ENCODE data around the gene FN3K. TPM values are rescaled to one million over a fixed set of nuclear protein-coding genes. Genes with fewer than 3 reads are reported as not detected.

The FN3K gene
- total RNA-seq, 1 donor from 2014 or later = 40.6 TPM

DNA sequence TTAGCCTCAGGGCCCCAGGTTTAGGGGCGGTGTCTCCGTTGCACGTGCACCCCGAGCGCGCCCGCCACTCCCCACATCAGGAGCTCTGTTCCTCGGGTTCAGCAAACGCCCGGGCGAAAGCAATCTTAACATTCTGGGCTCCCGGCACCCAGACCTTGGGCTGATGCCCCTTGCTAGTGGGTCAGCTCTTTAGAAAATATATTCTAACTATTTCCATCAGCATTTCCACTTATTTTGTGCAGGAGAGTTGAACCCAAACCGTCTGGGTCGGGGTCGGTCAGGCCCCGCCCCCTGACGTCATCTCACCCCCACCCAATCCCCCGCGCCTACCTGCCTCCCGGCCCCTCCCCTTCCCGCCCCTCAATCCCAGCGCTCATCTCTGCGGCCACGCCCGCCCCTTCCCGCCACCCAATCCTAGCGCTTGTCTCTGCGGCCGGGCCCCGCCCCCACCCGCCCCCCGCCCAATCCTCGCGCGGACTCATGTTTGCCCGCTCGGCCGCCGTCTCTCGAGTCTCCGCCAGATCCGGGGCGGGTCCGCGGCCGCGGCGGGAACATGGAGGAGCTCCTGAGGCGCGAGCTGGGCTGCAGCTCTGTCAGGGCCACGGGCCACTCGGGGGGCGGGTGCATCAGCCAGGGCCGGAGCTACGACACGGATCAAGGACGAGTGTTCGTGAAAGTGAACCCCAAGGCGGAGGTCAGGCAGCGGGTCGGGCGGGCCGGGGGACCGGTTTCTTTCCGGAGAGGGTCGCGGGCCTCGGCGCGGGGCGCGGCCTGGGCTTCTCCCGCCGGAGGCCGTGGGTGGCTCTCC lies 19.0 kb upstream of the FN3K start, which contains the start of gene FN3KRP:
FN3KRP (plus strand) TSS at position 504 of the 808 bp plus-strand sequence; CDS start at position 554, 50 bp downstream.
- Mint-ChIP-seq H3K4me1 (ENCODE audit: low read depth) (peaks cover 11% of the 10 kb centered on the region), H3K36me3 (ENCODE audit: insufficient read depth) (peaks cover 2% of the 10 kb centered on the region), H3K4me3 (ENCODE audit: low read depth) (peak within 1 kb of the TSS; percentile 94), H3K27ac (peak within 1 kb of the TSS; percentile 95), H3K27me3 (peaks cover 13% of the 10 kb centered on the region), H3K9me3 (ENCODE audit: low read depth) (no peaks in the 10 kb centered on the region)
- DNase-seq (ENCODE audit: low spot score, unreplicated experiment) = peak; percentile 82
- TF ChIP-seq, protein P1, sequence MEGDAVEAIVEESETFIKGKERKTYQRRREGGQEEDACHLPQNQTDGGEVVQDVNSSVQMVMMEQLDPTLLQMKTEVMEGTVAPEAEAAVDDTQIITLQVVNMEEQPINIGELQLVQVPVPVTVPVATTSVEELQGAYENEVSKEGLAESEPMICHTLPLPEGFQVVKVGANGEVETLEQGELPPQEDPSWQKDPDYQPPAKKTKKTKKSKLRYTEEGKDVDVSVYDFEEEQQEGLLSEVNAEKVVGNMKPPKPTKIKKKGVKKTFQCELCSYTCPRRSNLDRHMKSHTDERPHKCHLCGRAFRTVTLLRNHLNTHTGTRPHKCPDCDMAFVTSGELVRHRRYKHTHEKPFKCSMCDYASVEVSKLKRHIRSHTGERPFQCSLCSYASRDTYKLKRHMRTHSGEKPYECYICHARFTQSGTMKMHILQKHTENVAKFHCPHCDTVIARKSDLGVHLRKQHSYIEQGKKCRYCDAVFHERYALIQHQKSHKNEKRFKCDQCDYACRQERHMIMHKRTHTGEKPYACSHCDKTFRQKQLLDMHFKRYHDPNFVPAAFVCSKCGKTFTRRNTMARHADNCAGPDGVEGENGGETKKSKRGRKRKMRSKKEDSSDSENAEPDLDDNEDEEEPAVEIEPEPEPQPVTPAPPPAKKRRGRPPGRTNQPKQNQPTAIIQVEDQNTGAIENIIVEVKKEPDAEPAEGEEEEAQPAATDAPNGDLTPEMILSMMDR (IDR thresholded peaks at IDR 0.05; ENCODE audit: unreplicated experiment) = no peak

DNA sequence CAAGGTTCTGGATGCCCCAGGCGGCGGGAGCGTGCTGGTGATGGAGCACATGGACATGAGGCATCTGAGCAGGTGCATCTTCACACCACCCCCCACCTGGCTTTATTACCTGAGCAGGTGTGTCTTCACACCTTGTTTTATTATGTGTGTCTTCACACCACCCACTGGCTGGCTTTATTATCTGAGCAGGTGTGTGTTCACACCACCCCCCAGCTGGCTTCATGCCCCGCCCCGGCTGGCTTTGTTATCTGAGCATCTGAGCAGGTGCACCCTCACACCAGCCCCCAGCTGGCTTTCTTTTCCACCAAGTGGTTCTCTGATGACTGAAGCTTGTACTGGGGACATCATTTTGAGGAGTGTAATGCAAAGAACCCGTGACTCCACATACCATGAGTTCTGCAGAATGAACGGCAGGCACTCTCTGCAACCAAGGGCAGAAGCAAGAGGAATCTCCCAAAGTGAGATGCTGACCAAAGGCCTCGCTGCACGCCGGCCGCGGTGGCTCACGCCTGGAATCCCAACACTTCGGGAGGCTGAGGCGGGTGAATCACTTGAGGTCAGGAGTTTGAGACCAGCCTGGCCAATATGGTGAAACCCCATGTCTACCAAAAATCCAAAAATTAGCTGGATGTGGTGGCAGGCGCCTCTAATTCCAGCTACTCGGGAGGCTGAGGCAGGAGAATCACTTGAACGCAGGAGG lies 16.3 kb upstream of the FN3K start:
- H3K36me3 Mint-ChIP-seq (ENCODE audit: insufficient read depth) = peaks cover 16% of the 10 kb centered on the region
- H3K27me3 Mint-ChIP-seq = no peaks in the 10 kb centered on the region
- peak overlapping the region; percentile 94 for H3K4me3 Mint-ChIP-seq (ENCODE audit: low read depth)
- no peak for DNase-seq (ENCODE audit: low spot score, unreplicated experiment)
- peaks cover 11% of the 10 kb centered on the region for H3K4me1 Mint-ChIP-seq (ENCODE audit: low read depth)
- no peaks in the 10 kb centered on the region for H3K9me3 Mint-ChIP-seq (ENCODE audit: low read depth)
- H3K27ac Mint-ChIP-seq = peak overlapping the region; percentile 49
- TF ChIP-seq, protein P1 (IDR thresholded peaks at IDR 0.05; ENCODE audit: unreplicated experiment) = no peak

DNA sequence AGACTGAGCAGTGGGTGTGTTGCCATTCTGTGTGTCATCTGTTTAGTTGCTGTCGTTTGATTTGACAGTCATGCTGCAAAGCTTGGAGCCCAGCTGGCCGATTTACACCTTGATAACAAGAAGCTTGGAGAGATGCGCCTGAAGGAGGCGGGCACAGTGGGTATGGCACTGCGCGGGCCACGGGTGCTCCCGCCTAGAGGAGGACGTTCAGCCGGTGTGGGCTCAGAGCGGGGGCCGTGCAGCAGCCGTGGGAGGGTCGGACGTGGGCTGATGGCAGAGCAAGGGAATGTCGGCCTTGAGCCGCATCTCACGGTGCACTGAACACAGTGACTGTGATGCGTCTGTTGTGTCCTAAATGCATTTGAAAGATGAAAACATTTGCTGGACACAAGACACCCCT lies 15.2 kb upstream of the FN3K start:
- Mint-ChIP-seq H3K36me3 (ENCODE audit: insufficient read depth) (peaks cover 16% of the 10 kb centered on the region), H3K27ac (no peak overlapping the region), H3K9me3 (ENCODE audit: low read depth) (no peaks in the 10 kb centered on the region), H3K4me1 (ENCODE audit: low read depth) (peaks cover 11% of the 10 kb centered on the region), H3K4me3 (ENCODE audit: low read depth) (no peak overlapping the region), H3K27me3 (no peaks in the 10 kb centered on the region)
- no peak for DNase-seq (ENCODE audit: low spot score, unreplicated experiment)
- TF ChIP-seq, protein P1 (IDR thresholded peaks at IDR 0.05; ENCODE audit: unreplicated experiment) = no peak

DNA sequence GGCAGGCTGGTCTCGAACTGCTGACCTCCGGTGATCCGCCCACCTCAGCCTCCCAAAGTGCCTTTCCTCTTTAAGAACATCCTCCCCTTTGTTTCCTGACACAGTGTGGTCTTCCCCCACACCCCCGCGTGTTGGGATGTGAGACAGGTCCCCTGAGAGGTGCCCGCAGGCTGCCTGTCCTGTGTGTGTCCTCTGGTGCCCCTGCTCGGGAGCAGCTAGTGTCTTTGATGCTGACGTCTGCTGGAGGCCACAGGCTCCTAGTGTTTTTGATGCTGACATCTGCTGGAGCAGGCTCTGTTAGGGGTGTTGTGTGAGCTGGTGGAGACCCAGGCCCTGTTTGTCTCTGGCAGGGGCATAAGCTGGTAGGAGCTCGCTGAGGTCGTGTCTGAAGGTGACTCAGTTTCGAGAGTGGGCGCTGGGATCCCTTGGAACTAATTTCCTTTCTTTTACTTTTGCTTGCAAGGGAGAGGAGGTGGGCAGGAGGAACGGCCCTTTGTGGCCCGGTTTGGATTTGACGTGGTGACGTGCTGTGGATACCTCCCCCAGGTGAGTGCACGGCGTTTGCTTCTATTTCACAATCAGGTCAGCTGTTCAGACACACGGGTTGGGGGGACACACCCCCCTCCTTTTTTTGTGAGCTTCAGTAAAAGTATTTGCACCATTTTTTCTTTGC lies 12.9 kb upstream of the FN3K start:
- DNase-seq (ENCODE audit: low spot score, unreplicated experiment) = no peak
- Mint-ChIP-seq H3K36me3 (ENCODE audit: insufficient read depth) (peaks cover 22% of the 10 kb centered on the region), H3K4me3 (ENCODE audit: low read depth) (no peak overlapping the region), H3K4me1 (ENCODE audit: low read depth) (peaks cover 6% of the 10 kb centered on the region), H3K27ac (peak overlapping the region; percentile 69), H3K27me3 (no peaks in the 10 kb centered on the region), H3K9me3 (ENCODE audit: low read depth) (no peaks in the 10 kb centered on the region)
- TF ChIP-seq, protein P1 (IDR thresholded peaks at IDR 0.05; ENCODE audit: unreplicated experiment) = no peak

All from progenitor cell of endocrine pancreas (in vitro differentiated cells).